AML-193 (cell line): ENCODE measurements around the gene MFAP1.
"Not testable (repeated sequence)": the region's sequence is repeated elsewhere in the genome, so short reads cannot be mapped to it uniquely, and the experiment has no call there.

Source experiments
- DNase-seq, 2 experiments: peaks; one replicate each; lab custom pipeline; 2025; lab: John Stamatoyannopoulos, UW

MFAP1 gene, protein sequence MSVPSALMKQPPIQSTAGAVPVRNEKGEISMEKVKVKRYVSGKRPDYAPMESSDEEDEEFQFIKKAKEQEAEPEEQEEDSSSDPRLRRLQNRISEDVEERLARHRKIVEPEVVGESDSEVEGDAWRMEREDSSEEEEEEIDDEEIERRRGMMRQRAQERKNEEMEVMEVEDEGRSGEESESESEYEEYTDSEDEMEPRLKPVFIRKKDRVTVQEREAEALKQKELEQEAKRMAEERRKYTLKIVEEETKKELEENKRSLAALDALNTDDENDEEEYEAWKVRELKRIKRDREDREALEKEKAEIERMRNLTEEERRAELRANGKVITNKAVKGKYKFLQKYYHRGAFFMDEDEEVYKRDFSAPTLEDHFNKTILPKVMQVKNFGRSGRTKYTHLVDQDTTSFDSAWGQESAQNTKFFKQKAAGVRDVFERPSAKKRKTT

DNA sequence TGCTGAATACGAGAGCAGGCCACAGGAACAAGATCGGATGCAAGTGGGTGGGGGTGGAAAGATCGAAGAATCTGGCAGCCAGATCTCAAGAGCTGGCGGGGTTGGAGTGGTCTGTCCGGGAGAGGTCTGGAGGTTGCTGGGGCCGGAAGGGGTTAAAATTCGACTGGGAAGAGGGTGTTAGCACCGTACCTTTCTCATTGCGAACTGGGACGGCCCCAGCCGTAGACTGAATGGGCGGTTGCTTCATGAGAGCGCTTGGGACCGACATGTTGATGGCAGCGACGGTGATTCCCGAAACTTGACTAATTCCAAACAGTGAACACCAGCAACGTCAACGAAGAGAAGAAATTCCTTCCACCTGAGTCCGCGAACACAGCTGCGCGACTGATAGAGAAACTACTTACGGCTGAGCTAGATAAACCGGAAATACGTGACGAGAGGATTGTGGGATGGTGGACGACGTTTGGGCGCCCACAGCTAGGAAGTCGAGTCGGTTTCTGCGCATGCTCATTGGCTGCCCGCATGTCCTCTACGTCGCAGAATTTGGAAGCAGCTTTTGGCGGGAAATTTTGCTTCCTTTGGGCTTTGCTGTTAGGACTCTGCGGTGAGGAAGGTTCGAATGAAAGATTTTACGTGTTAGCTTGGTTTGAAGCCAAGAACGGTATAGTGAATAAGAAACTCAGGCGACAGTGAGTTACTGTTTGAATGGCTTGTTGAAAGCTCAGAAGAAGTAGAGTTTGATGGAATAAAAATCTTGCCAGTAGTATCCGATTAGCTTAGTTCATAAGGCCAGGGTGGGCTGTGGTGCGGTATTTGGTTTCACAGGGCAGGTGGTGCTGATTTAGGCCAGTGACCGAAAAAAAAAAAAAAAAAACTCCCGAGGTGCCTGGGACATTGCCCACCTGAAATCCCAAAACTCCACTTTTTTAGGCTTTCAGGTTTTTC is at the start of gene MFAP1:
MFAP1 (minus strand) TSS at position 389 of the 945 bp plus-strand sequence; CDS start at position 268, 121 bp downstream.
- DNase-seq, result peak; percentile 94 to 95

GRCh38 chr15:43873651-43874050 is 49.2 kb upstream of the MFAP1 start:
- no peak for DNase-seq

DNA sequence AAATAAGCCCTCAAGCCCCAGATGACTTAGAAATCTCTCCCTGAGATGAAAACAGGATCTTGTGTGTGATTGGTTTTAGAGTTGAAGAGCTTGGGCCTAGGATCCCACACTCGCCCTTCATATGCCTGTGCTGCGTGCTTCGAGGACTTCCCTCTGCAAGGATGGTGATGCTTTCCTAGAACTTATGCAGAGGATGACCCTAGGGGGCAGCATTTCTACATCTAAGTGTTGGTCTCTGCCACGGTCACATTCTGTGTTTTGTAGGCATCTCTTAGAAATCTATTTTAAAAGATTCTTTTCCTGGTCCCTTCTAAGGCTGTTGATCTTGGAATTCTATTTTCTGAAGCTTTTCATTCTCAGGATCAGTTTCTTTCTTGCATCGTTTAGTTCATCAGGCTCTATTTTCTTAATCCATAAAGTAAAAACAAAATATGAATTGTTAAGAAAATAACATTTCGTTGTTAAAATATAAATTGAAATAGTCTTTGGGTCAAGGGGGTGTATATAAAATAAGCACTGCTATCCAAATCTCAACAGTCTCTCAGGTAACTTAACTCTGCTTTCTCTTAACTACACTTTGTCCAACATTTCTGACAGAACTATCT is 48.0 kb upstream of the MFAP1 start:
- DNase-seq, result peak; percentile 29 to 53

DNA sequence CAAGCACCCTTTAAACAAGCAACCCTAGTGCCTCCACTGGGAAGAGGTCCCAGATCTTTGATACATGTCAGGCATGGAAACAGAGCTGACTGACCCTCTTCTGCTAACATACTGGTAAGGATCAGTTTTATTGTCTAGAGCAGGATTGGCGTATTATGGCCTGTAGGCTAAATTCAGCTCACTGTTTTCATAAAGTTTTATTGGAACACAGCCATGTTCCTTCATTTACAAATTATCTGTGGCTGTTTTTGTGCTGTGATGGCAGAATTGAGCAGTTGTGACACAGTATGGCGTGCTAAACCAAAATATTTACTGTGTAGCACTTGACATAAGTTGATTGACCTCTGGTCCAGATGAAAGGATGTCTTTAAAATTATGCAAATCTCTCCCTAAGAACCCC is 47.3 kb upstream of the MFAP1 start:
- no peak for DNase-seq

GRCh38 chr15:43868406-43868805 is 43.9 kb upstream of the MFAP1 start:
- DNase-seq, result no peak

- DNase-seq, result no peak
These were observed 42.6 kb upstream of the MFAP1 start for GRCh38 chr15:43867096-43867495.

DNA sequence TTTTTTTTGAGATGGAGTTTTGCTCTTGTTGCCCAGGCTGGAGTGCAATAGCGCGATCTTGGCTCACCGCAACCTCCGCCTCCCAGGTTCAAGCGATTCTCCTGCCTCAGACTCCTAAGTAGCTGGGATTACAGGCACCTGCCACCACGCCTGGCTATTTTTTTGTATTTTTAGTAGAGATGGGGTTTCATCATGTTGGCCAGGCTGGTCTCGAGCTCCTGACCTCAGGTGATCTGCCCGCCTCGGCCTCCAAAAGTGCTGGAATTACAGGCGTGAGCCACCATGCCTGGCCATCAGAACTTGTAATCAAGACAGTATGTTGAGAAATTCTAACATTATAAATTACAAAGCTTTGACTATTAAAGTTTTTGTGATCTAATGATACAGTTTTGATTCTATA is 42.1 kb upstream of the MFAP1 start:
- not testable (repeated sequence) for DNase-seq

DNA sequence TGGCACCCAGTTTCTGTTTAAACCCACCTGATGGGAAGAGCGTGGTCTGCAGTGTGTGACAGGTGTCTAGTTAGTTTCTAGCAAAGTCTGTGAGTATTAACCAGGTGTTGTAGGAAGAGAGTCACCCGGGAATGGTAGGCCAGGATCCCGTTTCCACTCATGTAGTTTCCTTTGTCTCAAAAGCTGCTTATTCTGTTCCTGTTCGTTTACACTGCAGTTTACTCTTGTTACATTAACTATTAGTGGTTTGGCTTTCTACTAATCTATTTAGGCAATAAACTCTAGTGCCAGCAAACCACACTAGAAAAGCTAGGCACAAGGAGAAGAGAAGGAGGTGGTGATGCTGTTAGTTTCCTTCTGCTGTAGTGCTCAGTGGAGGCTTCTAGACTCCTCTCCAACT is 35.1 kb upstream of the MFAP1 start:
- no peak for DNase-seq

- peak; percentile 40 to 46 for DNase-seq
These were observed 30.3 kb upstream of the MFAP1 start for GRCh38 chr15:43854801-43855200.

- DNase-seq, result no peak
These were observed 28.1 kb upstream of the MFAP1 start for GRCh38 chr15:43852607-43853006.

DNA sequence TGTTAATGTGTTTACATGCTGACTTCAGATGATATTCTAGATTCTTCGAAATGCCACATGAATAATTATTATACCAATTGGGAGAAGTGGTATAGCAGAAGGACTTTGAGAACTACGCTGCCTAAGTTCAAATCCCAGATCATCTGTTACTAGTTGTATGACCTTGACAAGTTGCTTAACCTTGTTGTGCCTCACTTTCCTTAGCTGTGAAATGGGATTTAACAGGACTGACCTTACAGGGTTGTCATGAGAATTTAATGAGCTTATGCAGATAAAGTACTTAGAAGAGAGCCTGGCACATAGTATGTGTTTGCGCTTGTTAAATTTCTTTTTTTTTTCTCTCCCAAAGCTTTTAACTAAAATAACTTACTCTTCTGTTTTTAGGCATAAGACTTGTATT is 26.8 kb upstream of the MFAP1 start:
- no peak for DNase-seq

GRCh38 chr15:43845421-43845820 is 20.9 kb upstream of the MFAP1 start:
- no peak for DNase-seq

DNA sequence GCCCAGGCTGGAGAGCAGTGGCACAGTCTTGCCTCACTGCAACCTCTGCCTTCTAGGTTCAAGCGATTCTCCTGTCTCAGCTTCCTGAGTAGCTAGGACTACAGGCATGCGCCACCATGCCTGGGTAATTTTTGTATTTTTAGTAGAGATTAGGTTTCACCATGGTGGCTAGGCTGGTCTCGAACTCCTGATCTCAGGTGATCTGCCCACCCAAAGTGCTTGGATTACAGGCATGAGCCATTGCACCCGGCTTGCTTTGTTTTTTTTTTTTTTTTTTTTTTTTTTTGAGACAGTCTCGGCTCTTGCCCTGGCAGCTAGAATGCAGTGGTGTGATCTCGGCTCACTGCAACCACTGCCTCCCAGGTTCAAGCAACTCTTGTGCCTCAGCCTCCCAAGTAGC is 8.0 kb upstream of the MFAP1 start:
- not testable (repeated sequence) for DNase-seq

DNA sequence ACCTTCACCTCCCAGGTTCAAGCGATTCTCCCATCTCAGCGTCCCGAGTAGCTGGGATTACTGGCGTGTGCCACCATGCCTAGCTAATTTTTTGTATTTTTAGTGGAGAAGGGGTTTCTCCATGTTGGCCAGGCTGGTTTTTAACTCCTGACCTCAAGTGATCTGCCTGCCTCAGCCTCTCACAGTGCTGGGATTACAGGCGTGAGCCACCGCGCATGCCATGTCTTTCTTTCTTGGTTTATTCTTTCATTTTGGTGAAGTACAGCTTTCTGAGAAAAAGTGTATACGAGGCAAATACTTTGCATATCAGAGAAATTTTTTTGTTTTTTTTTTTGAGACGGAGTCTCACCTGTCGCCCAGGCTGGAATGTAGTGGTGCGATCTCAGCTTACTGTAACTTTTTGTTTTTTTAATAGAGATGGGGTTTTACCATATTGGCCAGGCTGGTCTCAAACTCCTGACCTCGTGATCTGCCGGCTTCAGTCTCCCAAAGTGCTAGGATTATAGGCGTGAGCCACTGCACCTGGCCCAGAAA is 7.1 kb upstream of the MFAP1 start:
- not testable (repeated sequence) for DNase-seq

GRCh38 chr15:43830691-43831275 is 6.3 kb upstream of the MFAP1 start:
- not testable (repeated sequence) for DNase-seq

GRCh38 chr15:43829951-43830540 is 5.6 kb upstream of the MFAP1 start:
- not testable (repeated sequence) for DNase-seq

- DNase-seq, result no peak
These were observed 3.7 kb upstream of the MFAP1 start for GRCh38 chr15:43828061-43828657.

- DNase-seq, result peak; percentile 75 to 76
These were observed 2.2 kb upstream of the MFAP1 start, which contains the start of gene WDR76 for GRCh38 chr15:43826508-43827341. Gene WDR76 (plus strand): TSS chr15:43827002. CDS start chr15:43827033, 31 bp downstream.

DNA sequence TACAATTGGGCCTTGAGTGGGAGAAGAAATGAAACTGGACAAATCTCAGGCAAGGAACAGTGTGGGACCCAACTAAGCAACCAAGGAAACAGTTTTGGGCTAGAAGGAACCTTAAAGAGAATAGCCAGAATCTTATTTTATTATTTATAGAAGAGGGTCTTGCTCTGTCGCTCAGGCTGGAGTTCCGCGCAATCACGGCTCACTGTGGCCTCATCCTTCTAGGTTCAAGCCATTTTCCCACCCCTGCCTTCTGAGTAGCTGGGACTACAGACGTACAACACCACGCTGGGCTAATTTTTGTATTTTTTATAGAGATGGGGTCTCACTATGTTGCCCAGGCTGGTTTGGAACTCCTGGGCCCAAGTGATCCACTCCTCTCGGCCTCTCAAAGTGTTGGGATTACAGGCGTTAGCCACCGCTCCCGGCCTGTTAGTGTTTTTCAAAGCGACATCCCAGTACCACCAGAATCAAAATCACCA is 1.6 kb upstream of the MFAP1 start:
- DNase-seq, result no peak

- DNase-seq, result not testable (repeated sequence)
These were observed 815 bp upstream of the MFAP1 start for GRCh38 chr15:43825305-43825704.
